Stimulated activated CD8-positive, alpha-beta memory T cell treated with anti-CD3 and anti-CD28 coated beads, Interleukin-15, amount 100 ng/mL, for 4 hours (primary cell): ENCODE measurements around the gene KAZN.
"Not testable (repeated sequence)": the region's sequence is repeated elsewhere in the genome, so short reads cannot be mapped to it uniquely, and the experiment has no call there.

Experiments
- DNase-seq, 2 donors: peaks; one replicate each; pipeline ENCODE4 v3.0.0-alpha.2; 2020; ENCODE audit warnings: low read depth in 2 of 2

Gene KAZN

DNA sequence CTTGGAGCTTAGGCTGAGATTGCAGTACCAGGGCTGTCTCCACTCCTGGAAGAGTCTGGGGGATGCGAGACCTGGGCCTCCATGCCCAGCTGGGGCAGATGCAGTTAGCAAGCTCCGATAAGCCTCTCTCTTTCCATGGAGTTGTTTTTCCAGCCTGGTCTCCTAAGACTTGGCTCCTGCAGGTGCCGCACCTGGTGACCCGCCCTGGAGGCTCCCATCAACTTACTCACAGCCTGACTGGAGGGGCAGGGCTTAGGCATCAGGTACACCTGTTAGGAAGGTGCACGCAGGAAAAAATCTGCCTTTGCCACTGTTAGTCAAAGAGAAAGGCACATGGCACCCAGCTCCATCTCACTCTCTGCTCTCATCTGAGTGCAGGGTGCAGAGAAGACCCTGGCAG, 356.9 kb downstream of the KAZN start:
- no peak for DNase-seq

DNA sequence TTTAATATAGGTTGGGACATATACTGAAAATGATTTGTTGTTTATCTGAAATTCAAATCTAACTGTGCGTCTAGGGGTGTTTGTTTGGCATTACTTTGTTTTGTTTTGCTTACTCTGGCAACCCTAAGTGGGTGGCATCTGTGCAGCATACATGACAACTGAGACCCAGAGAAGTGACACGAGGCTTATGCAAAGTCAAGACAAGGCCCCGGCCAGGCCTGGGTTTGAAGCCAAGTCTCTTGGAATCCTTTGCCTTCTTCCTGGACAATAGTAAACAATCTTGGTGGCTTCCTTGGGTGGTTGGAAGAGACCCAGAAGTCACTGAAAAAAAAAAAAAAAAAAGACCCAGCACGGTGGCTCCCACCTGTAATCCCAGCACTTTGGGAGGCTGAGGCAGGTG, 357.5 kb downstream of the KAZN start:
- no peak for DNase-seq

DNA sequence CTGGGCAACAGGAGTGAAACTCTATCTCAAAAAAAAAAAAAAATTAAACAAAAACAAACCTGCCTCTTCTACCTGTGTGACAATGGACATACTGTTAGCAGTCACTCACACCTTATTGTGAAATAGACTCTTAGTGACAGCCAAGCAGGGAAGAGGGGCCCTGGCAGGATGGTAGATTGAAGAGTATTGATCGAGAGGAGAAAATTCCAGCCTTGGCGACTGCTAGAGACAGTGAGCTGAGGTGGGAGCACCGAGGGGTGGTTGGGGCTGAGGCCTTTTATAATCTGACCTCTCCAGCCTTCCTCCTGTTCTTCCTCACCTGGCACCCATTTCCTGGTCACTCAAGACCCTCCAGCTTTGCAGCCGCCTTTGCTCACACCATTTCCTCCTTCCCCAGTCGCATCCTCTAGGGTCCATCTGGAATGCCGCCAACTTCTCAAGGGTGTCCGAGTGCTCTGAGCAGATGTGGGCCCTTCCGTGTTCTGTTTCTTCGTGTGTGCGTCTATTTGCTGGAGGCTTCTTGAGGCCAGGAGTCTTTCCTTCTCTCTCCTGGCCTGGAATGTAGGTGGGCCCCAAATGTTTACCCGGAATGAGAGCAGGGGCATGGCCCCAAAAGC, 358.2 kb downstream of the KAZN start:
- no peak for DNase-seq

DNA sequence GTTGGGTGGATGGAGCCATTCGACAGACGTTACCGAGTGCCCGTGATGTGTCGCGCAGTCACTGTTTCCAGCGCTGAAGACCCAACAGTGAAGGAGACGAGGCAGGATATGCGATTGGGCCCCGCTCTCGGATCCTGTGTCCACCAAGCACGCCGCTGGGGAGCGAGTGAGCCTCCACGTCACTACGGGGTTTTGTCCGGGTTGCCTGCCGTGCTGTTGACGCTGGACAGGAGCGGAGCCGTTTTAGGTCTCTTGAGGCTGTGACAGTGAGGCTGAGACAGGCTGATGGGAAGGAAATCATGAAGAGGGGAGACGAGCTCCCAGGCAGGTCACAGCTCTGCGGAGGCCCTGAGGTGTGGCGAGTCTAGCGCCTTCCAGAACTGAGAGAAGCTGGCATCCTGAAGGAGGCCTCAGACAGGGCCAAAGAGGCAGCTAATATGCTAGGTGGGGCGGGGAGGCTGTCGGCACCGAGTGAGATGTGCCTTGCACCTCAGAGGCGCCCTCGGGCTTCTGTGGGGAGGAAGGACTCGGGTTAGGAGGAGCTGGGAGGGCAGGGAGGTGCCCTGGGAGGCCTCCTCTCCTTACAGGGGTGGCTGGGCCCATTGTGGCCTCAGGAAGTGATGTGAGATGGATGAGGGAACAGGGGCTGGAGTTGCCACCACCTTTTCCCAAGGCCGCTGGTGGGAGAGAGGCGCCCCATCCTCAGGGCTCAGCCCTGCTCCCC, 359.1 kb downstream of the KAZN start:
- DNase-seq = no peak

DNA sequence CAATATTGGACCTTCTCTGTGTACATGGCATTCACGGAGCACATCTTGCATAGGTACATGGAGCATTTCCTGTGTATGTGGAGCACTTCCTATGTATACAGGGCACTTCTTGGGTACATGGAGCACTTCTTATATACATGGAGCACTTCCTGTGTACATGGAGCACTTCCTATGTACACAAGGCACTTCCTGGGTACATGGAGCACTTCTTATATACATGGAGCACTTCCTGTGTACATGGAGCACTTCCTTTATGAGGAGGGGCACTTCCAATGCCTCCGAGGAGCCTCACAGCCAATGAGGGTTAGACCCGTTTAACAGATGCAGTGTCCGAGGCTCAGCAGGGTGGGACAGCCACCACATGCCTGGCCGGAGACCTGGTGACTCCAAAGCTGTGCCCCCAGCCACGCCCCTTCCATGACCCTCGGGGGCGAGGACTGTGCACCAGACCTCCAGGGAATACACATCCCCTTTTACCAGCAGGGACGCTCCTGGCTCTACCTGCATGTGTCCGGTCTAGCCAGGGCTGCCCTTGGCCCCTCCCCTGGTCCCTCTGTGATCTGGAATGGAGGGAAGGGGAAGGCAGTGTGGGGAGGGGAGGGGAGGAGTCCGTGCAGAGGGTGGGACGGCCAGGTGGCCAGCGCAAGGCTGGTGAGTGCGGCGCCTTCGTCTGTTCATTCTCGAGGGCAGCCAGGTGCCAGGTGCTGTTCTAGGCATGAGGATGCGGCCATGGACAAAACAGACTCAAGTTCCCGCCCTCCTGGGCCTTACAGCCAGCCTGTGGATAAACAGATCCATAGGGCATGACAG, 360.0 kb downstream of the KAZN start:
- DNase-seq = no peak

DNA sequence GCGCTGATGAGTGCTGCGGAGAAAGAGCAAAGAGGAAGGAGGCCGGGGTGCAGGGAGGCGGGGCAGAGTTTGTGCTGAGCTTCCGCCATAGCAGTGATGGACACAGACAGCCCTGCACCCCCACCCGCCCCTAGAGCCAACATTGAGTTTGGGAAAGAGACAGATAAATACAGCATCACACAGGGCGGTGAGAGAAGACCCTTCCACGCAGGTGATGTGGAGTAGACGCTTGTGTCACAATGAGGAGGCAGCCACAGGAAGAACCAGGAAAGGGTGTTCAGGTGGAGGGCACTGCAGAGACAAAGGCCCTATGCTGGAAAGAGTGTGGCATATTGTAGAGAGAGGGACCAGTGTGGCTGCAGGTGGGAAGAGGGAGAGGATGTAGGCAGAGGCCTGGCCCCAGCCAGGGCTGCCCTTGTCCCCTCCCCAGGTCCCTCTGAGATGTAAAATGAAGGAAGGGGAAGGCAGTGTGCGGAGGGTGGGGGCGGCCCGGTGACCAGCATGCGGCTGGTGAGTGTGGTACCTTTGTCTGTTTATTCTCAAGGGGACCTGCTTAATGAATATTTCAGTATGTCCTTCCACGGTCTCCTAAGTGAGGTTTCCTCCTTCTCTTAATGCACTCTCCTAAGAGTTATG, 360.7 kb downstream of the KAZN start:
- DNase-seq = no peak

DNA sequence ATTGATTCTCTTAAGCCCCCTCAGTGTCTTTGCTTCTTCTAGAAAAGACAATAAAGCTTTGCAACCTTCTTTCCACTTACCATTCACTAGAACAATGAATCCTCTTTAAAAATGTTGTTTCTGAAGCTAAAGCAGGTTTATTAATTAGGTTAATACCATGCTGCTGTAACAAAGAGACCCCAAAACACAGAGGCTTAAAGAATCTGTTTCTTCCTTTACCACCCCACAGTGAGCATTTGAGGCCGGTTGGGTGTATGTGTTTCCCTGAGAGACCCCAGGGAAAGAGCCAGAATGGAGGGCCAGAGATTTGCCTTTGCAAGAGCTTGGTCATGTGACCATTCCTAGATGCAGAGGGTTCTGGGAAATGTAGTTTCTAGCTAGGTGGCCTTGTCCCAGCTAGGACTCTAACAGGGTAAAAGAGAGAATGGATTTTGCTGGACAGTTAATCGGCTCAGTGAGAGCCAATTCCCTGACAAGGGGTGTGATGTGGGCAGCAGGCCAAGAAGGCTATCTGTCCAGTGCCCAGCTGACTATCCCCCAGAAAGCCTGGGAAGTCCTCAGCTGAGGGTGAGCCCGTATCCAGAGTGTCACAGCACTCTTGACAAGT, 363.3 kb downstream of the KAZN start:
- DNase-seq = no peak

DNA sequence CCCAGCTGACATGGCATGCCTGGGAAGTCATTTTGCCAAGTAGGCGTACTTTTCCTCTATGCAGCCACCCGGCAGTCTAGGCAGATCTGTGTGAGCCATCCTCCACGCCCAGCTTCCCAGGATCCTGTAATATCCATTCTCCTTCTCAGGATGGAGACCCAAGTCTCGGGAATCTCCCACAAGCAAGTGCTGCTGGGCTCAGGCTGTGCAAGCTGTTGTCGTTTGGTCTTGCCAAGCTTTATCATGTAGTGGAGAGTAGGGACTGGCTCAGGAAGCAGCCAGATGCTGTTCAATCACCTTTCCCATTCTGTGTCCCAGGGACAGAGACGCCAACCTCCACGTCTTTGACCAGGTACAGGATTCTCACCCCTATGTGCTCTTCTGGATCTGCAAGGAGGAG, 363.9 kb downstream of the KAZN start:
- no peak for DNase-seq

DNA sequence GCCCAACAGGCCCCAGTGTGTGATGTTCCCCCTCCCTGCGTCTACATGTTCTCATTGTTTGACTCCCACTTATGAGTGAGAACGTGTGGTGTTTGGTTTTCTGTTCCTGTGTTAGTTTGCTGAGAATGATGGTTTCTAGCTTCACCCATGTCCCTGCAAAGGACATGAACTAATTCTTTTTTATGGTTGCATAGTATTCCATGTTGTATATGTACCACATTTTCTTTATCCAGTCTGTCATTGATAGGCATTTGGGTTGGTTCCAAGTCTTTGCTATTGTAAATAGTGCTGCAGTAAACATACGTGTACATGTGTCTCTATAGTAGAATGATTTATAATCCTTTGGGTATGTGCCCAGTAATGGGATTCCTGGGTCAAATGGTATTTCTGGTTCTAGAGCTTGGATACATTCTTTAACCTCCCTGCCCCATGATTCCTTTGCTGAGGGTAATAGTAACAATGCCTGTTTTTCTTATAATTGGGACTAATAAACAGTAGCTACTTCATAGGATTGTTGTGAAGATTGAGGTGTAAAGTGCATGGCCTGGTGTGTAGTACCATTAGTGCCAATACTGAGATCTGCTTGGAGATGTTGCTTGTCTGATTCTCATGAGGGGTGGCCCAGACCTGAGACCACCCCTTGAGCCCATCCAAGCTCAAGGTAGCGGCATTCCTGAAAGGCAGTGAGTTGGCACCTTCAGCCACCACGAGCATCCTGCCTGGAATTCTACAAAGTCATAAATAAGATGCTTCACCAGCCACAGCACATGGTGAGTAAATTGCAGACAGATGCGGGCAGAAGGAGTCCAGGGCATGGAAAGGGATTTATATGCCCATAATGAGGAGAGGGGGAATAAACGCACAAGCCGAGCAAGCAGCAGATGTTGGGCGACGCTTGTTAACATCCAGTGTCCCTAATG, 365.6 kb downstream of the KAZN start:
- not testable (repeated sequence) for DNase-seq

DNA sequence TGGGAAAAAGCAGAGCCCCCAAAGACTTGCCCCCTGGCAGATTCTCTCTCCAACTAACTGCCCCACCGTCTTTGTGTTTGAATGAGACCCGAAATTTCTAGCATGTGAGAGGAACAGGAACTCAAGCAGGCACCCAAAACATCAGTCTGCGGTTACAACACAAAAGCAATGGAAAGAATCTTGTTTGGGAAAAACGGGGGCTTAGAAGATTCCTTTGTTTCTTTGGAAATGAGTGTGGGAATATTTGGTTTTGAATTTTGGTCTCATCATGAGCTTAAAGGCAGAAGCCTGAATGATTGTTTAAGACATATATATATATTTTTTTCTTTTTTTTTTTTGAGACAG, 366.2 kb downstream of the KAZN start:
- no peak for DNase-seq

DNA sequence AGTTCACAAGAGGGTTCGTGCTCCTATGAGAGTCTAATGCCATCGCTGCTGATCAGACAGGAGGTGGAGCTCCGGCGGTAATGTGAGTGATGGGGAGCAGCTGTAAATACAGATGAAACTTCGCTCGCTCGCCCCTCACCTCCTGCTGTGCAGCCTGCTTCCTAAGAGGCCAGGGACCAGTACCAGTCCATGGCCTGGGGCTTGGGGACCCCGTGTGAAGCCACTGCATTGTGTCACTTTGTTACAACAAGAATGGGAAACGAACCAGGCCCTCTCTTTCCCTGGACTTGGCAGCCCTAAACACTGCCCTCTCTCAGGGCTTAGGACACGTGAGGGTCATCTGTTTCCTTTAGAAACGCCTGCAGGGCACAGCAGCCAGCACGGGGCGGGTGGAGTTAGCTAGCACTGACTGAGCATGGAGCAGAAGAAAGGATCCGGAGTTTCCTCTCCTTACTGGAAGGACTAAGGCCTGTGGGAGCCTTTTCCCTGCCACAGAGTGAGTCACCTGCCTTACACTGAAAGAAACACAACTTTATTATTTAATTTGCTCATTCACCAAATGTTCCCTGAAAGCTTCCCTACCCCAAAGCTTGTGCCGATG, 369.9 kb downstream of the KAZN start:
- DNase-seq = no peak

DNA sequence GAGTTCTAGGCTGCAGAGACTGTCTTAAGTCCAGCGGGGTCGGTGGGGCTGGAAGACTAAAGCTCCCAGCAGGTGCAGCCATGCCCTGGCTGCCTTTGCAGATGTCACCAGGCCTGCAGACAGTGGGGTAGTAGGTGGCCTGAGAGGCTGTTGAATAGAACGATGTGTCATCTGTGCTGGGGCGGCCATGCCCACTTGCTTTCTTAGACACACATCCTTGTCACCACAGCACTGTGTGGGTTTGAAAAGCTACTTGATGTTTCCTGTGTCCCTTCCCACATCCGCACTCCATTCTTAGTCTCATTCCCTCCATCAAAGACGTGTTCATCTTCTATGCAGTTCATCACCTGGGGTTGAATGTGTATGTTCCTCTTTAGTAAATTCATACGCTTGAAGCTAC, 370.5 kb downstream of the KAZN start:
- peak in 1 of 2 donors; percentile 8 for DNase-seq

DNA sequence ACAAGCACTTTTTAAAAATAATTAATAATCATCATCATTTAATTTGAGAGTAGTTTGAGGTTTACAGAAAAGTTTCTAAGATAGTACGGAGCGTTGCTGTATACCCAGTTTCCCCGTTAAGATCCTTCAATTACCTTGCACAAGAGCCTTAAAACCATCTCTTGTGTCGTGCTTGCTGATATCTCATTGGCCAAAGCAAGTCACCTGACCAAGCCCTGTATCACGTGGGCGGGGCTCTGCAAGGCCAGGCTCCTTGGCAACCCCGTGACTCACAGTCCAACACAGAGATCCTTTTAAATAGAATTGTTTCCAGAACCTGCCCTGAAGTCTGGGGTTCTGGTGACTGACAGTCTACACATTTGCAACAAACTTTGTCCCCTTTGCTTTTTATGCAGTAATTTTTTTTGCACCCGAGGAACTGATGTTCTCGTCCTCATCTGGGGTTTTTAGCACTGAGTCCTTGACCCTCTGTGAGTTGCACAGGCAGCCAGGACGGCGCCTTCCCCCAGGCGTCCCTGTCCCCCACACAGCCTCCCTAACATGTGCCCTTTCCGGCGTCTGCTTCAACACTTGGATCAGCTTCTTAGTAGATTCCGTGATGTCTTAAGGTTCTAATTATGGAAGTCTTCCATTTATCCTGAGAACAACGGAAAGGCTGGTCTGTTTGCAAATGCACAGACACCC, 371.8 kb downstream of the KAZN start:
- no peak for DNase-seq

DNA sequence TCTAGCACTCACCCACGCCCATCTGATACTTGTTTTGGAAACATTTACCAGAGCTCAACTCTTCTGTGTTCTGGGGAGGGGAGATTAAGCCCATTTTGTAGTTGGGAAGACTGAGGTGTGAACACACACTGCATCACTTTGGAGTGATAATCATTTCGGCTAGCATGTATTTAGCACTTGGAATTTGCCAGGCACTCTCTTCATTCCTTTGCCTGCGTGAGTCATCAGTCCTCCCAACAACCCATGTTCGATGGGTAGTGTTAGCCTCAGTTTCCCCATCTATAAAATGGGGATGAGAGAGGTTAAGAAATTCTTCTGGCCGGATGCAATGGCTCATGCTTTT, 372.3 kb downstream of the KAZN start:
- no peak for DNase-seq

DNA sequence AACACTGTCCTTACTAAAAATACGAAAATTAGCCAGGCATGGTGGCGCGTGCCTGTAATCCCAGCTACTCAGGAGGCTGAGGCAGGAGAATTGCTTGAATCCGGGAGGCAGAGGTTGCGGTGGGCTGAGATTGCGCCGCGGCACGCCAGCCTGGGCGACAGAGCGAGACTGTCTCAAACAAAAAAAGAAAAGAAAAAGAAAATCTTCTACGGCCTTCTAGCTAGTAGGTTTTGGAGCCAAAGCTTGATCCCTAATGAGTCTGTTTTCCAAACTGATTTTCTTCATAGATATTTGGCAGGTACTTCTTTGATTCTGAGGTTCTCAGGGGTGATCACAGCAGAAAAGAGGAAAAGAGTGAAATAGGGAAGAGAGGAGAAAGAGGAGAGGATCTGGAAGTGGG, 372.7 kb downstream of the KAZN start:
- DNase-seq = no peak

DNA sequence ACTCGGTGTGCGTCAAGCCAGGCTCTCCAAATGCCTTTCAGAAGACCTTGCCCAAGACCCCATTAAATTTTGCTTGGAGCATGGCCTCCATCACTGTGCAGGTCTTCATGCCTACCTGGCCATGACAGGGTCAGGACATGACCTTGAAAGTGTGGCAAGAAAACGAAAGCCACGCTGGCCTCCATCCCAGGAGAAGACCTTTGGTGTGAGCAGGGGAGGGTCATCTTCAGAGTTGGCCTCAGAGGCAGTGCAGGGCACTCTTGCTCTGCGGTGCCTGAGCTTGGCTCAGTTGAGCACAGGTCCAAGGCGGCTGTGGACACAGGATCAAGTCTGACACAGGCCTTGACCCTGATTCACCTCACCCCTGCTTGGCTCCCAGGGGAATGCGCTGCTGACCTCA, 373.6 kb downstream of the KAZN start:
- DNase-seq = no peak

DNA sequence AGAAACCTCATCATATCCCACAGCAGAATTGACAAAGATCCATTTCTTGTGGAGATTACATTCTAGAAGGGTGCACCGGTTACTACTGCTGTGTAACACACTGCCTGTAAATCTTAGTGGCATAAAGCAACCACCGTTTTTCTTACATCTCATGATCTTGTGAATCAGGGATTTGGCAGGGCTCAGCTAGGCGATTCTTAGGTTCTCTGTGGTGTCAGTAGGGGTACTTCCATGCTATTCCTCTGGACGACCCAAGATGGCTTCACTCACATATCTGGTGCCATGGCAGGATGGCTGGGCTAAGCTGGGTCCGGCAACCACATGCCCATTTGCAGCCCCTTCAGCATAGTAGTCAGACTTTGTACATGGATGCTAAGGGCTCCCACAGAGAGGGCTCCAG, 375.3 kb downstream of the KAZN start:
- DNase-seq = no peak

DNA sequence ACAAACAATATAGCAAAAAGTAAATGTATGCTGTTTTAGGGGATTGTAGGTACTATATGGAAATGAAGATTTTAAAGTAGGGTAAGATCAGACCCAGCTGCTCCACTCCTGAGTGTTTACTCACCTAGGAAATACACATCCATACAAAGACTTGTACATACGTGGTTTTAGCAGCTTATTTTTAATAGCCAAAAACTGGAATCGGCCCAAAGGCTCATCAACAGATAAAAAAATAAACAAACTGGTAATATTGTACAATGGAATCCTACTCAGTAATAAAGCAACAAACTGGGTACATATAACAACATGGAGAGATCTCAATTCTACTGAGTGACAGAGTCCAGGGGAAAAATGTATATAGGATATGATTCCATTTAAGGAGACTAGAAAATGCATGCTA, 375.9 kb downstream of the KAZN start:
- DNase-seq = no peak

DNA sequence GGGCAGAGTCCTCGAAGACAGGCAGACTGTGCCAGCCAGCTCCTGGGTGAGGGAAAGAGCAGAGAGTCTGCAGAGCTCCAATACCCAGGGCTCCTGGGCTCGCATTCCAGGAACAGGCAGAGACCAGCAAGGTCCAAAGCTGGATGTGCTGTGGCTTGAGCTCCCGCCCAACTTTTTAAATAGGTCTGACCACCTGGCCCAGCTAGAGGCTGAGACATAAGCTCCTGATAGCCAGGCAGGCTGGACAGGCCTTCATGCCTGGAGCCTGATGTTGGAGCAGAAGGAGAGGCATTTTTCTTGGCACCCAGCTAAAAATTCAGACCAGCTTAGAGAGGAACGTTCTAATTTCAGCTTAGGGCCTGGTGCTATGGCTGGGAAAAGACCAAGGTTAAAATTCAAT, 376.6 kb downstream of the KAZN start:
- no peak for DNase-seq

DNA sequence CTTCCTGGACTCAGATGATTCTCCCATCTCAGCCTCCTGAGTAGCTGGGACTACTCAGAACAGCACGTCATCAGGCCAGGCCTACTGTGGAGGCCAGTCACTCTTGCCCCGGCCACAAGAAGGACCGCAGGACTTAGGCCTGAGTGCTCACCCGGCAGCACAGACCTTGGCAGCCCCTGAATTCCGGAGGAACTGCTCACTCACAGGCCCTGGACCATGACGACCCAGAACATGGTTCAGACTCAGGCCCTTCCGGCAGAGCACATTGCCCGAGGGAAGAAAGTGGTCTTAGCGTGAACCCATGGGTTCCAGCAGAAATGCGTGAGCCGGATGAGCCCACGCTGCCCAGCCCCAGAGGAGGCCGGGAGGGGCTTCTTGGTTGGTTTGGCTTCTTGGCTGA, 377.8 kb downstream of the KAZN start:
- DNase-seq = no peak
